ENCODE data around the gene IGDCC3. TPM values are rescaled to one million over a fixed set of nuclear protein-coding genes. Genes with fewer than 3 reads are reported as not detected.

The IGDCC3 gene
- total and polyA plus RNA-seq, 2 donors (not counting 1 experiment from before 2014, with no cell fraction given): not detected

- peak overlapping the region; percentile 53 for H3K4me2 ChIP-seq (replicated peaks; ENCODE audit: low read depth, low read length, poor library complexity, severe bottlenecking)
- 56% methylated on average over 12 of the region's 21 CpGs for WGBS (ENCODE audit: insufficient coverage)
- H3K4me3 ChIP-seq (ENCODE audit: control extremely low read depth in 1 of 5, extremely low read depth in 1 of 5, insufficient read depth in 1 of 5, low read depth in 2 of 5, low read length in 4 of 5): no peak overlapping the region
- peaks cover 14 to 22% of the 10 kb centered on the region in 2 donors for H3K4me1 ChIP-seq (ENCODE audit: control insufficient read depth in 2 of 2, insufficient read depth in 2 of 2, low read length in 2 of 2)
- TF ChIP-seq EZH2 (IDR thresholded peaks at IDR 0.05; ENCODE audit: borderline replicate concordance, insufficient read depth, low read depth, low read length, poor library complexity, severe bottlenecking) (no peak), CTCF (IDR thresholded peaks at IDR 0.05) (no peak)
- intact Hi-C loops (cut with micrococcal nuclease): no loop called here
- peaks cover 0 to 21% (median 5%) of the 10 kb centered on the region in 4 experiments for H3K27me3 ChIP-seq (replicated peaks in 1 of 4; ENCODE audit: control extremely low read depth in 1 of 4, control insufficient read depth in 3 of 4, insufficient read depth in 4 of 4, low read length in 3 of 4)
- DNase-seq (peak; percentile 41), ATAC-seq (ENCODE audit: low read depth) (peak; percentile 83)
- Mint-ChIP-seq H3K27ac (no peak overlapping the region), H3K27me3 (peaks cover 36% of the 10 kb centered on the region), H3K9me3 (ENCODE audit: insufficient read depth) (no peaks in the 10 kb centered on the region), H3K4me3 (peak overlapping the region; percentile 74), H3K4me1 (peaks cover 18% of the 10 kb centered on the region)
- H3K9me3 ChIP-seq (ENCODE audit: control extremely low read depth in 1 of 3, control insufficient read depth in 2 of 3, insufficient read depth in 1 of 3, low read length in 2 of 3): no peaks in the 10 kb centered on the region
- H4K20me1 ChIP-seq (ENCODE audit: control insufficient read depth, insufficient read depth, low read length, poor library complexity, severe bottlenecking): no peaks in the 10 kb centered on the region
- CTCF ChIA-PET: interaction anchor here (0.6 to 1.2 kb wide), 3 partner anchors 13 to 150 kb away, joined by 3 read pairs; no protein-coding TSS in a partner anchor
- H3K9ac ChIP-seq (ENCODE audit: low read length): peak overlapping the region; percentile 26
- H3K36me3 ChIP-seq (replicated peaks in 1 of 2; ENCODE audit: control extremely low read depth in 1 of 2, control insufficient read depth in 1 of 2, extremely low read depth in 1 of 2, insufficient read depth in 2 of 2, low read length in 1 of 2): no peaks in the 10 kb centered on the region
- POLR2A ChIA-PET: no interaction called here
- H3K79me2 ChIP-seq (ENCODE audit: control insufficient read depth, insufficient read depth, low read length): no peaks in the 10 kb centered on the region
- no peak overlapping the region for H3K27ac ChIP-seq (ENCODE audit: low read length in 2 of 2)
- H2AFZ ChIP-seq (ENCODE audit: insufficient read depth, low read depth, low read length, poor library complexity, severe bottlenecking): no peak overlapping the region
These were observed 41.0 kb downstream of the IGDCC3 start for GRCh38 chr15:65336493-65337435.
